NCI-H524 (cell line): ENCODE data around the gene AP5Z1.
"Not testable (repeated sequence)": the region's sequence is repeated elsewhere in the genome, so short reads cannot be mapped to it uniquely, and the experiment has no call there.

Experiments used
- DNase-seq, 2 experiments: peaks; one replicate each; lab custom pipeline; 2025; lab: John Stamatoyannopoulos, UW

The AP5Z1 gene

GRCh38 chr7:4802577-4802976 lies 27.2 kb downstream of the AP5Z1 start:
- not testable (repeated sequence) for DNase-seq

- DNase-seq: no peak
Measured at GRCh38 chr7:4803397-4804241, 28.2 kb downstream of the AP5Z1 start.

- DNase-seq: no peak
Measured at GRCh38 chr7:4805110-4805983, 29.9 kb downstream of the AP5Z1 start.

GRCh38 chr7:4805984-4806300 lies 30.5 kb downstream of the AP5Z1 start:
- no peak for DNase-seq

GRCh38 chr7:4806983-4807597 lies 31.7 kb downstream of the AP5Z1 start:
- no peak for DNase-seq

GRCh38 chr7:4807598-4808016 lies 32.2 kb downstream of the AP5Z1 start:
- no peak for DNase-seq

GRCh38 chr7:4808026-4808425 lies 32.6 kb downstream of the AP5Z1 start:
- DNase-seq: no peak

GRCh38 chr7:4808565-4808964 lies 33.1 kb downstream of the AP5Z1 start:
- no peak for DNase-seq

GRCh38 chr7:4809091-4809591 lies 33.7 kb downstream of the AP5Z1 start:
- no peak for DNase-seq

GRCh38 chr7:4809666-4810065 lies 34.2 kb downstream of the AP5Z1 start:
- DNase-seq: no peak

GRCh38 chr7:4814433-4814832 lies 39.0 kb downstream of the AP5Z1 start:
- DNase-seq: no peak

- DNase-seq: no peak
Measured at GRCh38 chr7:4815121-4815520, 39.7 kb downstream of the AP5Z1 start.

GRCh38 chr7:4815609-4816418 lies 40.4 kb downstream of the AP5Z1 start:
- DNase-seq: no peak

GRCh38 chr7:4816419-4817080 lies 41.1 kb downstream of the AP5Z1 start:
- DNase-seq: no peak

GRCh38 chr7:4817178-4817901 lies 41.9 kb downstream of the AP5Z1 start:
- DNase-seq: no peak

GRCh38 chr7:4818000-4818794 lies 42.8 kb downstream of the AP5Z1 start:
- no peak for DNase-seq

- DNase-seq: no peak
Measured at GRCh38 chr7:4819560-4820404, 44.4 kb downstream of the AP5Z1 start.

- DNase-seq: no peak
Measured at GRCh38 chr7:4820405-4820966, 45.1 kb downstream of the AP5Z1 start.
